GM18499 (cell line): ENCODE results near the gene KCNC4.

Experiments used
- ATAC-seq: cut with Tn5 transposase; IDR thresholded peaks from one replicate; pipeline ENCODE4 v1.9.1; 2021; ENCODE audit warnings: moderate number of reproducible peaks; ENCODE audit not compliant: insufficient read depth, unreplicated experiment

KCNC4 gene

GRCh38 chr1:110187139-110187890 is 22.8 kb upstream of the KCNC4 start:
- ATAC-seq: no peak

- ATAC-seq: no peak
These were observed 22.0 kb upstream of the KCNC4 start for GRCh38 chr1:110188035-110188618.

DNA sequence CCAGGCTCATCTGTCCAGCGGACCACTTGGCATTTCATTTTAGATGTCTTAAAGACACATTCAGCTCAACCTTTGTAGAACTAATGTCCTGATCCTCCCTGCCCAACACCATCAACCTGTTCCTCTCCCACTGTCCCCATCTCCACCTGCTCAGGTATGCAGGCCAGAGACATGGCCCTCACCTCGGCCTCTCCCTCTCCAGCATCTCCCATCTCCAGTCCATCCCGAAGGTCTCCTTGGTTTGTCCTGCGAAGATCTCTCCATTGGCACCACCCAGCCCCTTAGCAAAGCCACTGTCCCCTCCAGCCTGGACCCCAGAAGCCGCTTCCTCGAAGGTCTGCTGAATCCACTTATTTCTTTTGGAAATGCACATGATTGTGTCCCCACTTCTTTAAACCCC is 20.9 kb upstream of the KCNC4 start:
- no peak for ATAC-seq

GRCh38 chr1:110190282-110190929 is 19.7 kb upstream of the KCNC4 start:
- ATAC-seq: no peak

GRCh38 chr1:110192541-110192940 is 17.6 kb upstream of the KCNC4 start:
- ATAC-seq: no peak

- ATAC-seq: no peak
These were observed 14.9 kb upstream of the KCNC4 start for GRCh38 chr1:110195196-110195595.

- no peak for ATAC-seq
These were observed 13.0 kb upstream of the KCNC4 start for GRCh38 chr1:110196917-110197765.

GRCh38 chr1:110197905-110198629 is 12.0 kb upstream of the KCNC4 start:
- no peak for ATAC-seq

DNA sequence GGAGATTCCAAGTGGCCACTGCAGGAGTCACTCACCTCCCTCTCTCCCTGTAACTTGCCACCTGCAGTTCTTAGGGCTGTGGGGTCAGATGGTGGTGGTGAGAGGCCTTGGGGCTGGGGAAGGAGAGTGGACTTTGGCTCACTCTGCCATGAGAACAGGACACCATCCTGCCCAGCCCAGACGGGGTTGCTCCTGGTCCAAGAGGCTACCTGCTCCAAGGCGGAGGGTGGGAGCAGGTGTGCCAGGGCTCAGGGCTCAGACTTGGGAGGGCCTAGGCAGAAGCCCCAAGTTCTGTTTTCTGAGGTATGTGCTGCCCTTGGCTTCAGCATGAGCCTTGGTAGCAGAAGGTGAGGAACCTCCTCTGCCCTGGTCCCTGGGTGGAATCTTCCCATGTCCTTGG is 11.4 kb upstream of the KCNC4 start:
- no peak for ATAC-seq

- no peak for ATAC-seq
These were observed 9.9 kb upstream of the KCNC4 start for GRCh38 chr1:110200190-110200589.

DNA sequence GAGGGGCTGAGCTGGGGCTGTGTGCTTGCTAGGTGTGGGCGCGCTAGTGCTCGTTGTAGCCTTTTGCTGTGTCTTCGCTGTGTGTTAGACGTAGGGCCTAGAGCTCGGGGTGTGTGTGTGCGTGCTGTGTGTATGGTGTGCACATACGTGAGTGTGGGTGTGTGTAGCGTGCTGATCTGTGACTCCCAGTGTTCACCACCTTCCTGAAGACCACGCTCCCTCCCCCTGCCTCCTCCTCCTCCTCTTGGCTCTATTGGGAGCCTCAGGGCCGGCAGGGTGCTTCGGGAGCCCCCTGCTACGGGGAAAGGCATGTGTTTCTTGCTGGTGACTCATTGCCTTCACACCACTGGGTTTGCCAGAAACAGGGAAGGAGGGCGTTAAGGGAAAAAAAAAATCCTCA is 9.4 kb upstream of the KCNC4 start:
- ATAC-seq: no peak

GRCh38 chr1:110201157-110201825 is 8.8 kb upstream of the KCNC4 start:
- ATAC-seq: no peak

GRCh38 chr1:110203021-110203661 is 7.0 kb upstream of the KCNC4 start:
- ATAC-seq: no peak

DNA sequence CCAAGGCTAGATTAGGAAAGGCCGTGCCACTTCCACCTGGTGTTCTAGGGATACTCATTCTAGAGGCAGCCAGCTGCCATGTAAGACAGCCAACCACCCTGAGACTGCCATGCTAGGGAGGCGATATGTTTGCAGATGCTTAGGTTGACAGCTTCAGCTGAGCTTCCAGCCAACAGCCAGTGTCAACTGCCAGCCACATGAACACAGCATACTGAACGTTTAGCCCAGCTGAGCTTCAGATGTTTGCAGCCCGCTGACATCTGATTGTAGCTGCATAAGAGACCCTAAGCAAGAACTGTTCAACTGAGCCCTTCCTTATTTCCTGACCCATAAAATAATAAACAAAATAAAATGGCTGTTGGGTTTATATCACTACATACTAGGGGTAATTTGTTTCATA is 5.0 kb upstream of the KCNC4 start:
- no peak for ATAC-seq

- ATAC-seq: no peak
These were observed 4.4 kb upstream of the KCNC4 start for GRCh38 chr1:110205591-110206155.

- no peak for ATAC-seq
These were observed 3.7 kb upstream of the KCNC4 start for GRCh38 chr1:110206261-110206920.

DNA sequence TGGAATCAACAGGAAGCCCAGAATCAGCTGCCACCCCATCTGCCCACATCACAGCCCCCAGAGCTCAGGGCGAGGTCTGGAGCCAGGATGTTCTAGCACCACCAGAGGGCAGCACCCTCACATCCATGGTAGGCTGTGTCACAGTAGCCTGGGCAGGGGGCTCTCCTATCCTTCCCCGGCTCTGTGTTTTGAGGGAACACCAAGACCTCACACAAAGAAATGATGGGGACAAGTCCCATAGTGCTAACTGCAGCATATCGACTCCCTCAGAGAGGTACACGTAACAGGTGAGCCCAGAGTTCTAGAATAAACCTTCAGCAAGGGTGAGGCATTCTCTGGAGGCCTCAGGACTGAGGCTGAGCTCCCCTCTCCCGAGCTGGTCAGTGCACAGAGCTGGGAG is 2.3 kb upstream of the KCNC4 start:
- ATAC-seq: no peak

GRCh38 chr1:110208916-110209645 is 1.0 kb upstream of the KCNC4 start:
- no peak for ATAC-seq
